Stromal cell of bone marrow (primary cell): ENCODE results near the gene METTL26.
"Not testable (repeated sequence)": the region's sequence is repeated elsewhere in the genome, so short reads cannot be mapped to it uniquely, and the experiment has no call there.

Source experiments
- DNase-seq: peaks from one replicate; pipeline ENCODE4 v3.0.0-alpha.2; 2012; ENCODE audit warnings: low read depth

Gene METTL26

GRCh38 chr16:625117-625976, 10.8 kb downstream of the METTL26 start:
- DNase-seq = no peak

GRCh38 chr16:624526-625070, 11.5 kb downstream of the METTL26 start:
- DNase-seq = no peak

GRCh38 chr16:622920-623280, 13.2 kb downstream of the METTL26 start:
- no peak for DNase-seq

- DNase-seq = no peak
Measured at GRCh38 chr16:621526-622105, 14.5 kb downstream of the METTL26 start.

GRCh38 chr16:620700-621525, 15.2 kb downstream of the METTL26 start:
- no peak for DNase-seq

- DNase-seq = no peak
Measured at GRCh38 chr16:619476-620100, 16.5 kb downstream of the METTL26 start.

GRCh38 chr16:617855-618254, 18.2 kb downstream of the METTL26 start:
- DNase-seq = no peak

- DNase-seq = no peak
Measured at GRCh38 chr16:616733-617586, 19.1 kb downstream of the METTL26 start.

GRCh38 chr16:615122-615521, 21.0 kb downstream of the METTL26 start:
- no peak for DNase-seq

GRCh38 chr16:610513-611381, 25.4 kb downstream of the METTL26 start:
- DNase-seq = no peak

- DNase-seq = no peak
Measured at GRCh38 chr16:609984-610383, 26.1 kb downstream of the METTL26 start.

- DNase-seq = no peak
Measured at GRCh38 chr16:609316-609715, 26.8 kb downstream of the METTL26 start.

GRCh38 chr16:608019-608418, 28.1 kb downstream of the METTL26 start:
- no peak for DNase-seq

GRCh38 chr16:606656-607307, 29.3 kb downstream of the METTL26 start:
- DNase-seq = no peak

GRCh38 chr16:603933-604332, 32.2 kb downstream of the METTL26 start:
- DNase-seq = no peak

GRCh38 chr16:600781-601180, 35.3 kb downstream of the METTL26 start:
- DNase-seq = no peak

GRCh38 chr16:598823-599739, 37.0 kb downstream of the METTL26 start:
- DNase-seq = no peak

- DNase-seq = not testable (repeated sequence)
Measured at GRCh38 chr16:597655-598054, 38.5 kb downstream of the METTL26 start.

- DNase-seq = no peak
Measured at GRCh38 chr16:596736-597060, 39.4 kb downstream of the METTL26 start.
